Activated effector memory CD4-positive, alpha-beta T cell treated with anti-CD3 and anti-CD28 coated beads, Interleukin-2, amount 50 U/mL, for 16 hours (primary cell): ENCODE results near the gene NRL.
"Not testable (repeated sequence)": the region's sequence is repeated elsewhere in the genome, so short reads cannot be mapped to it uniquely, and the experiment has no call there.

ENCODE experiments used
- DNase-seq: peaks from one replicate; pipeline ENCODE4 v3.0.0-alpha.2; 2020

The NRL gene

GRCh38 chr14:24123424-24124417, 9.0 kb upstream of the NRL start:
- no peak for DNase-seq

- no peak for DNase-seq
Observed at GRCh38 chr14:24122898-24123297, 8.1 kb upstream of the NRL start.

GRCh38 chr14:24122416-24122815, 7.7 kb upstream of the NRL start:
- no peak for DNase-seq

GRCh38 chr14:24121210-24121609, 6.5 kb upstream of the NRL start:
- DNase-seq = no peak

- DNase-seq = no peak
Observed at GRCh38 chr14:24119691-24120090, 4.9 kb upstream of the NRL start.

GRCh38 chr14:24117179-24117578, 2.4 kb upstream of the NRL start:
- DNase-seq = no peak

GRCh38 chr14:24116128-24116814, 1.5 kb upstream of the NRL start:
- DNase-seq = no peak

- DNase-seq = peak; percentile 68
Observed at GRCh38 chr14:24115422-24116127, 826 bp upstream of the NRL start.

- DNase-seq = peak; percentile 91
Observed at GRCh38 chr14:24113801-24114531, 783 bp downstream of the NRL start.

- DNase-seq = no peak
Observed at GRCh38 chr14:24113379-24113800, 1.4 kb downstream of the NRL start.

- no peak for DNase-seq
Observed at GRCh38 chr14:24110523-24110922, 4.2 kb downstream of the NRL start.

GRCh38 chr14:24110060-24110459, 4.7 kb downstream of the NRL start:
- DNase-seq = no peak

- DNase-seq = no peak
Observed at GRCh38 chr14:24108336-24108874, 6.3 kb downstream of the NRL start.

- no peak for DNase-seq
Observed at GRCh38 chr14:24106672-24107271, 8.0 kb downstream of the NRL start.

GRCh38 chr14:24105609-24106239, 9.0 kb downstream of the NRL start:
- not testable (repeated sequence) for DNase-seq

- DNase-seq = no peak
Observed at GRCh38 chr14:24103451-24103850, 11.3 kb downstream of the NRL start.

GRCh38 chr14:24102357-24103048, 12.2 kb downstream of the NRL start:
- no peak for DNase-seq

- DNase-seq = no peak
Observed at GRCh38 chr14:24100982-24101494, 13.7 kb downstream of the NRL start.

GRCh38 chr14:24100197-24100981, 14.4 kb downstream of the NRL start:
- DNase-seq = no peak
